ENCODE results near the gene XPO6. TPM values are rescaled to one million over a fixed set of nuclear protein-coding genes. Genes with fewer than 3 reads are reported as not detected.

Gene XPO6
- total and polyA plus RNA-seq, 5 donors from 2014 or later, result 60.4 to 302 (median 64.9) TPM

- Histone ChIP-seq H3K4me1 (ENCODE audit: control insufficient read depth, insufficient read depth, low read length, poor library complexity, severe bottlenecking) (peaks cover 11% of the 10 kb centered on the region), H3K36me3 (ENCODE audit: control insufficient read depth, insufficient read depth, low read length) (peaks cover 78% of the 10 kb centered on the region), H3K27ac (ENCODE audit: insufficient read depth, low read length, poor library complexity, severe bottlenecking) (no peak overlapping the region), H3K9me3 (ENCODE audit: control insufficient read depth in 2 of 2, low read length in 2 of 2) (no peaks in the 10 kb centered on the region), H3K27me3 (ENCODE audit: control insufficient read depth, insufficient read depth, low read length) (no peaks in the 10 kb centered on the region), H3K4me3 (ENCODE audit: low read depth, low read length) (no peak overlapping the region)
- no peaks in the 10 kb centered on the region for H3K27me3 Mint-ChIP-seq
- ATAC-seq (ENCODE audit: low read depth in 2 of 2), result no peak
- peaks cover 14 to 37% (median 24%) of the 10 kb centered on the region in 4 donors for H3K4me1 Mint-ChIP-seq
- H3K36me3 Mint-ChIP-seq, result peaks cover 45% of the 10 kb centered on the region
- no peak for DNase-seq
- H3K9me3 Mint-ChIP-seq, result peaks cover 0 to 1% (median 0%) of the 10 kb centered on the region in 7 donors
- H3K27ac Mint-ChIP-seq, result no peak overlapping the region
- H3K4me3 Mint-ChIP-seq, result peak overlapping the region in 1 of 4 donors; percentile 27
These were observed 79.9 kb downstream of the XPO6 start for GRCh38 chr16:28131743-28132393.

GRCh38 chr16:28131181-28131580 lies 80.6 kb downstream of the XPO6 start:
- peaks cover 4% of the 10 kb centered on the region for H3K4me1 ChIP-seq (ENCODE audit: control insufficient read depth, insufficient read depth, low read length, poor library complexity, severe bottlenecking)
- no peak overlapping the region for H3K4me3 Mint-ChIP-seq
- H3K36me3 ChIP-seq (ENCODE audit: control insufficient read depth, insufficient read depth, low read length), result peaks cover 85% of the 10 kb centered on the region
- H3K4me1 Mint-ChIP-seq, result peaks cover 10 to 33% (median 20%) of the 10 kb centered on the region in 4 donors
- peaks cover 0 to 2% (median 0%) of the 10 kb centered on the region in 7 donors for H3K9me3 Mint-ChIP-seq
- ATAC-seq (ENCODE audit: low read depth in 2 of 2) (no peak), DNase-seq (no peak)
- no peaks in the 10 kb centered on the region for H3K27me3 ChIP-seq (ENCODE audit: control insufficient read depth, insufficient read depth, low read length)
- H3K27ac Mint-ChIP-seq, result peak overlapping the region; percentile 65 to 84 (median 72)
- no peak overlapping the region for H3K27ac ChIP-seq (ENCODE audit: insufficient read depth, low read length, poor library complexity, severe bottlenecking)
- H3K36me3 Mint-ChIP-seq, result peaks cover 50% of the 10 kb centered on the region
- H3K9me3 ChIP-seq (ENCODE audit: control insufficient read depth in 2 of 2, low read length in 2 of 2), result no peaks in the 10 kb centered on the region
- no peak overlapping the region for H3K4me3 ChIP-seq (ENCODE audit: low read depth, low read length)
- H3K27me3 Mint-ChIP-seq, result no peaks in the 10 kb centered on the region

DNA sequence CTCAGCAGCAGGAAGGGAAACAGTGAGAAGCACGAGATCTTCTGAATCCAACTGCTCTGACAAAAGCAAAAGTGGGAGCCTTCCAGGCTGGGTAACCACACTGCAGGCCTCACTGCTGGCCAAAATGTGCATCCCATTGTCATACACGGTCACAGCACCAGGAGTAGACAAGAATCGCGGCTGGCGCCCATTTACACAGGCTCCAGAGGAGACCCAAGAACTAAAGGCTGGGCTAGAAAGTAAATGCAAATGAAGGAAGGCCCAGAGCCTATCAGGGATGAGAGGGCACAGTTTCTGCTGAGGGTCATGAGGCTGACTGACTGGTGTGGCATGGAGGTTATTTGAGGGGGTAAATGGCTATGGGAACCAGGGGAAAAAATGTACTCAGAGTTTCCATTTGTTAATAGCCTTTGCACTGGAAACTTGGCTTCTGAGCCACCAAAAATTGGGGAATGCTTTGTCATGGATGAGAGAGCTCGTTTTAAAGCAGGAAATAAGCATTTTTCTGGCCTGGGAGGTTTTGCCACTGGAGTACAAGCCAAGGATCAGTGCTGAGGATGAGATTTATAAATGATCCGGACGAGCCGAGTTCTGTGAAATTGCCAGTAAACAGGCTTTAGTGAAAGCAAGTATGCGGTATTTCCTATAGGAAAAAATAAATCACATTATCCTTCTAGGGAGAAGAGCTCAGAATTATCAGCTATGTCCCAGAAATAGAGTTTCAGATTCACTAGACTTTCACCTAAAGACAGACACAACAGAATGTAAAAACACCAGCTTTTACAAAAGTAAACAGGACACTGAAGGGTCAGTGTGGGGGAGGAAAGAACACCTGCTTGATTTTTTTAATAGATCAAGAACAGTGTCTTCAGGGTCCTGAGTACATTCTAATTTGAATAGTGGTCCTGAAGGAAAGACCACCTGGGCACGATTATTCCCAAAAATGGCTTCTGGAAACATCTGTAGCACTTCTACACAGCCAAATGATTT lies 81.4 kb downstream of the XPO6 start:
- ATAC-seq (ENCODE audit: low read depth in 2 of 2), result no peak
- H3K4me1 ChIP-seq (ENCODE audit: control insufficient read depth, insufficient read depth, low read length, poor library complexity, severe bottlenecking), result no peaks in the 10 kb centered on the region
- H3K4me3 ChIP-seq (ENCODE audit: low read depth, low read length), result no peak overlapping the region
- peaks cover 0 to 2% (median 0%) of the 10 kb centered on the region in 7 donors for H3K9me3 Mint-ChIP-seq
- peak overlapping the region; percentile 65 to 84 (median 72) for H3K27ac Mint-ChIP-seq
- H3K36me3 Mint-ChIP-seq, result peaks cover 58% of the 10 kb centered on the region
- no peaks in the 10 kb centered on the region for H3K9me3 ChIP-seq (ENCODE audit: control insufficient read depth in 2 of 2, low read length in 2 of 2)
- no peak overlapping the region for H3K27ac ChIP-seq (ENCODE audit: insufficient read depth, low read length, poor library complexity, severe bottlenecking)
- no peaks in the 10 kb centered on the region for H3K27me3 ChIP-seq (ENCODE audit: control insufficient read depth, insufficient read depth, low read length)
- H3K27me3 Mint-ChIP-seq, result no peaks in the 10 kb centered on the region
- H3K36me3 ChIP-seq (ENCODE audit: control insufficient read depth, insufficient read depth, low read length), result peaks cover 93% of the 10 kb centered on the region
- no peak overlapping the region for H3K4me3 Mint-ChIP-seq
- DNase-seq, result no peak
- peaks cover 10 to 28% (median 20%) of the 10 kb centered on the region in 4 donors for H3K4me1 Mint-ChIP-seq

DNA sequence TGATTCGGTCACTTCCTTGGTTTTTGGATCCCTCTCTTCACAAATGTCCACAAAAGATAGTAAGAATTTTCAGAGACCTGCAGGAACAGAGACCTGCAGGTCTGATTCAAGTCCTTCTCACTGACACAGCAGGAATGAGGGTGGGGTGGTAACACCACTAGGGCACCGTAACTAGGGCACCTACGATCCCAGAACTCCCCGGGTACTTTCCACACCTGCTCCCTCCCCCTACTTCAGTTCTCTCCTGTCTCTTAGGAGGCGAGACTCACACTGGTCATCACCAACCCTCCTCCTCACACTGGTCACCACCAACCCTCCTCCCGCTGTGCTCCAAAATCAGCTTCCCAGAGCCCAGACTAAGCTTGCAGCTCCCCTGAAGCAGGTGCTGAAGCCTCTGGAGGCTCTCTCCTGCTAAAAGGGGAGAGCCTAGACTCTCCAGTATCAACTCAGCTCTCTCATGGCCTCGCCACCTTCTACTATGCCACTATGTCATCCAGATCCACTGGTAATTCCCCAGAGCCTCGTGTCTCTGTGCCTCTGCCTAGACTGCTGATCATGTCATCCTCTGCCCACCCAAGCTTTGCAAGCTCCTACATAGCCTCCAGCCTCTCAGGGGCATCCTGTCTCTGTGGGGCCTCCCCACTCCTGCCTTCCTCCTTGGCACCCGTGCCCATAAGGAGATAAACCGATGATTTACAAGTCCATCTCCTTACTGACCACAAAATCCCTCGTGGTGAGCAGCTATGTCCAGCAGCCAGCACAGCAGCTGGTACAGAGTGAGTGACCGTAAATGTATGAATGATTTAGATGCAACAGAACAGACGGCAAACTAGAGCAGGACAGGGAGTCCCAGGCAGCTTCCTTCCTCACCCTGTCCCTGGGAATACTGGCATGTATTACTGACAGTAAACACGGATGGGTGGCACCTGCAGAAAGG lies 84.8 kb downstream of the XPO6 start:
- Mint-ChIP-seq H3K9me3 (peaks cover 0 to 2% (median 0%) of the 10 kb centered on the region in 7 donors), H3K36me3 (peaks cover 59% of the 10 kb centered on the region), H3K4me1 (peaks cover 7 to 28% (median 20%) of the 10 kb centered on the region in 4 donors), H3K27me3 (no peaks in the 10 kb centered on the region), H3K4me3 (no peak overlapping the region), H3K27ac (peak overlapping the region in 1 of 3 donors; percentile 42)
- H3K4me1 ChIP-seq (ENCODE audit: control insufficient read depth, insufficient read depth, low read length, poor library complexity, severe bottlenecking), result no peaks in the 10 kb centered on the region
- no peak for DNase-seq
- H3K4me3 ChIP-seq (ENCODE audit: low read depth, low read length), result no peak overlapping the region
- no peaks in the 10 kb centered on the region for H3K9me3 ChIP-seq (ENCODE audit: control insufficient read depth in 2 of 2, low read length in 2 of 2)
- ATAC-seq (ENCODE audit: low read depth in 2 of 2), result no peak
- H3K27ac ChIP-seq (ENCODE audit: insufficient read depth, low read length, poor library complexity, severe bottlenecking), result no peak overlapping the region
- H3K27me3 ChIP-seq (ENCODE audit: control insufficient read depth, insufficient read depth, low read length), result no peaks in the 10 kb centered on the region
- peaks cover 92% of the 10 kb centered on the region for H3K36me3 ChIP-seq (ENCODE audit: control insufficient read depth, insufficient read depth, low read length)

GRCh38 chr16:28125592-28125991 lies 86.2 kb downstream of the XPO6 start:
- DNase-seq, result no peak
- Mint-ChIP-seq H3K4me1 (peaks cover 10 to 28% (median 22%) of the 10 kb centered on the region in 4 donors), H3K27me3 (no peaks in the 10 kb centered on the region), H3K4me3 (no peak overlapping the region), H3K9me3 (peaks cover 0 to 2% (median 0%) of the 10 kb centered on the region in 7 donors), H3K36me3 (peaks cover 59% of the 10 kb centered on the region), H3K27ac (peak overlapping the region; percentile 11 to 70 (median 56))
- no peak for ATAC-seq (ENCODE audit: low read depth in 2 of 2)
- H3K4me1 ChIP-seq (ENCODE audit: control insufficient read depth, insufficient read depth, low read length, poor library complexity, severe bottlenecking), result no peaks in the 10 kb centered on the region
- H3K4me3 ChIP-seq (ENCODE audit: low read depth, low read length), result no peak overlapping the region
- H3K36me3 ChIP-seq (ENCODE audit: control insufficient read depth, insufficient read depth, low read length), result peaks cover 92% of the 10 kb centered on the region
- no peaks in the 10 kb centered on the region for H3K9me3 ChIP-seq (ENCODE audit: control insufficient read depth in 2 of 2, low read length in 2 of 2)
- no peaks in the 10 kb centered on the region for H3K27me3 ChIP-seq (ENCODE audit: control insufficient read depth, insufficient read depth, low read length)
- no peak overlapping the region for H3K27ac ChIP-seq (ENCODE audit: insufficient read depth, low read length, poor library complexity, severe bottlenecking)

- H3K4me3 ChIP-seq (ENCODE audit: low read depth, low read length), result no peak overlapping the region
- H3K4me1 ChIP-seq (ENCODE audit: control insufficient read depth, insufficient read depth, low read length, poor library complexity, severe bottlenecking), result no peaks in the 10 kb centered on the region
- no peaks in the 10 kb centered on the region for H3K27me3 Mint-ChIP-seq
- no peak for DNase-seq
- peak overlapping the region in 2 of 3 donors; percentile 47 to 59 for H3K27ac Mint-ChIP-seq
- peaks cover 95% of the 10 kb centered on the region for H3K36me3 ChIP-seq (ENCODE audit: control insufficient read depth, insufficient read depth, low read length)
- no peaks in the 10 kb centered on the region for H3K27me3 ChIP-seq (ENCODE audit: control insufficient read depth, insufficient read depth, low read length)
- no peak overlapping the region for H3K27ac ChIP-seq (ENCODE audit: insufficient read depth, low read length, poor library complexity, severe bottlenecking)
- H3K9me3 Mint-ChIP-seq, result no peaks in the 10 kb centered on the region
- ATAC-seq (ENCODE audit: low read depth in 2 of 2), result no peak
- H3K4me3 Mint-ChIP-seq, result no peak overlapping the region
- H3K9me3 ChIP-seq (ENCODE audit: control insufficient read depth in 2 of 2, low read length in 2 of 2), result no peaks in the 10 kb centered on the region
- peaks cover 52% of the 10 kb centered on the region for H3K36me3 Mint-ChIP-seq
- peaks cover 2 to 8% (median 5%) of the 10 kb centered on the region in 4 donors for H3K4me1 Mint-ChIP-seq
These were observed 90.2 kb downstream of the XPO6 start for GRCh38 chr16:28121527-28121926.

DNA sequence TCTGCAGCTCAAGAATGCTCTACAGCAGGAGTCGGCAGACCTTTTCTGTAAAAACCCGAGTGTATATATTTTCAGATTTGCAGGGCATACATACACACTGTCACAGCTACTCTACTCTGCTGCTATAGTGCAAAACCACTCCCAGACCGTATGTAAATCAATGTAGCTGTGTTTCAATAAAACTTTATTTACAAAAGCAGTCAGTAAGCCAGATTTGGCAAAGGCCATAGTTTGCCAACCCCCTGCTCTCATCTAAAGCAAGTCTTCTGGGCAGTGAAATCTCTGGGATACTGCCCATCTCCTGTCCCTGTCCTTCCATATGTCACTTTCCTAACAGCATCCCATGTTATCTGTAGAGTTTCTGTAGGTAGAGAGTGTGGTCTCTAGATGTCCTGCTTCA lies 91.0 kb downstream of the XPO6 start:
- no peaks in the 10 kb centered on the region for H3K4me1 ChIP-seq (ENCODE audit: control insufficient read depth, insufficient read depth, low read length, poor library complexity, severe bottlenecking)
- H3K27ac ChIP-seq (ENCODE audit: insufficient read depth, low read length, poor library complexity, severe bottlenecking), result no peak overlapping the region
- H3K36me3 ChIP-seq (ENCODE audit: control insufficient read depth, insufficient read depth, low read length), result peaks cover 92% of the 10 kb centered on the region
- Mint-ChIP-seq H3K27me3 (no peaks in the 10 kb centered on the region), H3K4me1 (peaks cover 2 to 10% (median 5%) of the 10 kb centered on the region in 4 donors), H3K36me3 (peaks cover 52% of the 10 kb centered on the region), H3K4me3 (no peak overlapping the region), H3K27ac (peak overlapping the region in 1 of 3 donors; percentile 59), H3K9me3 (no peaks in the 10 kb centered on the region)
- no peak for ATAC-seq (ENCODE audit: low read depth in 2 of 2)
- no peaks in the 10 kb centered on the region for H3K9me3 ChIP-seq (ENCODE audit: control insufficient read depth in 2 of 2, low read length in 2 of 2)
- no peak for DNase-seq
- H3K4me3 ChIP-seq (ENCODE audit: low read depth, low read length), result no peak overlapping the region
- no peaks in the 10 kb centered on the region for H3K27me3 ChIP-seq (ENCODE audit: control insufficient read depth, insufficient read depth, low read length)

Measured in CD4-positive, CD25-positive, alpha-beta regulatory T cell (primary cell).